Measurements from ENCODE around the gene PSG5.
"Not testable (repeated sequence)": the region's sequence is repeated elsewhere in the genome, so short reads cannot be mapped to it uniquely, and the experiment has no call there.

PSG5 gene

GRCh38 chr19:43181869-43182771, 4.2 kb downstream of the PSG5 start:
- DNase-seq (ENCODE audit: low read depth): peak; percentile 96

GRCh38 chr19:43179569-43180147, 6.7 kb downstream of the PSG5 start:
- not testable (repeated sequence) for DNase-seq (ENCODE audit: low read depth)

- not testable (repeated sequence) for DNase-seq (ENCODE audit: low read depth)
These were observed 7.8 kb downstream of the PSG5 start for GRCh38 chr19:43178577-43178976.

GRCh38 chr19:43165906-43166305, 20.4 kb downstream of the PSG5 start:
- not testable (repeated sequence) for DNase-seq (ENCODE audit: low read depth)

- not testable (repeated sequence) for DNase-seq (ENCODE audit: low read depth)
These were observed 23.2 kb downstream of the PSG5 start for GRCh38 chr19:43163135-43163534.

GRCh38 chr19:43162261-43162660, 24.1 kb downstream of the PSG5 start:
- not testable (repeated sequence) for DNase-seq (ENCODE audit: low read depth)

- no peak for DNase-seq (ENCODE audit: low read depth)
These were observed 34.1 kb downstream of the PSG5 start for GRCh38 chr19:43152214-43152613.

GRCh38 chr19:43149788-43150187, 36.5 kb downstream of the PSG5 start:
- DNase-seq (ENCODE audit: low read depth): not testable (repeated sequence)

- DNase-seq (ENCODE audit: low read depth): peak; percentile 87
These were observed 38.1 kb downstream of the PSG5 start for GRCh38 chr19:43148233-43148632.

GRCh38 chr19:43141763-43142162, 44.6 kb downstream of the PSG5 start:
- DNase-seq (ENCODE audit: low read depth): peak; percentile 84

- peak; percentile 44 for DNase-seq (ENCODE audit: low read depth)
These were observed 53.6 kb downstream of the PSG5 start for GRCh38 chr19:43132696-43133095.

GRCh38 chr19:43131281-43131842, 55.0 kb downstream of the PSG5 start:
- DNase-seq (ENCODE audit: low read depth): peak; percentile 72

GRCh38 chr19:43129197-43129596, 57.1 kb downstream of the PSG5 start:
- not testable (repeated sequence) for DNase-seq (ENCODE audit: low read depth)

GRCh38 chr19:43127336-43127735, 59.0 kb downstream of the PSG5 start:
- peak; percentile 99 for DNase-seq (ENCODE audit: low read depth)

GRCh38 chr19:43126720-43127119, 59.6 kb downstream of the PSG5 start:
- DNase-seq (ENCODE audit: low read depth): no peak

GRCh38 chr19:43124360-43124759, 62.0 kb downstream of the PSG5 start:
- no peak for DNase-seq (ENCODE audit: low read depth)

- peak; percentile 96 for DNase-seq (ENCODE audit: low read depth)
These were observed 65.8 kb downstream of the PSG5 start for GRCh38 chr19:43120433-43121026.

- peak; percentile 74 for DNase-seq (ENCODE audit: low read depth)
These were observed 66.8 kb downstream of the PSG5 start for GRCh38 chr19:43119526-43119925.

Measured in EH (cell line).